ENCODE measurements around the gene MRPL36.

MRPL36 gene

DNA sequence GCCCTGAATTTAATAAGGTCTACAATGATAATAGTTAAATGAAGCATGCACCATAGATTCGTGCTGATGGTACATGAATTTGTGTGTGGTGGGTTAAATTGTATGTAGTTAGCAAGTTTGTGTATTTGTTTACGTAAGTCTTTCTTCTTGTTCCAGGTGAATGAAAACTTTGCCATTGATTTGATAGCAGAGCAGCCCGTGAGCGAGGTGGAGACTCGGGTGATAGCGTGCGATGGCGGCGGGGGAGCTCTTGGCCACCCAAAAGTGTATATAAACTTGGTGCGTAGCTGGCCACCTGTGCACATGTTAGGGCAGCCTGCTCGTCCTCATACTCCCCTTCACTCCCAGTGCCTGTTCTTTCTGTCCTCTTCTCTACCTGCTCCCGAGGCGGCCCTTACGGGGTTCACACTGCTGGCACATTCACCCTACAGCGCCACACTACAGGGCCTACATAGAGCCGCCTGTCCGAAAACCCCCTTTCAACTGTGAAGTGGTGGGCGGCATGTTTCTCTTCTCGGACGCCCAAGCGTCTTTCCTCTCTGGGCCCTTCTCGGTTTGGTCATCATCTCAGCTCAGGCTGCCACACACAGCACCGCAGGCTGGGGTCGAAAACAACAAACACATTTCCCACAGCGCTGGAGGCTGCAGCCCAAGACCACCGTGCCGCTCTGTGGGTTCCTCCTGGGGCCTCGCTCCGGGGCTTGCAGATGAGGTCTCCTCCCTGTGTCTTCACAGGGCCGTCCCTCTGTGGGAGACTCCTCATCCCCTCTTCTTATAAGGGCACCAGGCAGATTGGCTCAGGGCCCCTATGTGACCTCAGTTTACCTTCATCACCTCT, 14.8 kb upstream of the MRPL36 start:
- no peak overlapping the region for H3K4me3 Mint-ChIP-seq
- peaks cover 100% of the 10 kb centered on the region for H3K36me3 Mint-ChIP-seq (ENCODE audit: low read depth)
- intact Hi-C loops (cut with micrococcal nuclease) = no loop called here
- no peaks in the 10 kb centered on the region for H3K27me3 Mint-ChIP-seq
- no peak overlapping the region for H3K27ac Mint-ChIP-seq
- peaks cover under 1% of the 10 kb centered on the region for H3K4me1 Mint-ChIP-seq (ENCODE audit: low read depth)
- H3K9me3 Mint-ChIP-seq = no peaks in the 10 kb centered on the region

DNA sequence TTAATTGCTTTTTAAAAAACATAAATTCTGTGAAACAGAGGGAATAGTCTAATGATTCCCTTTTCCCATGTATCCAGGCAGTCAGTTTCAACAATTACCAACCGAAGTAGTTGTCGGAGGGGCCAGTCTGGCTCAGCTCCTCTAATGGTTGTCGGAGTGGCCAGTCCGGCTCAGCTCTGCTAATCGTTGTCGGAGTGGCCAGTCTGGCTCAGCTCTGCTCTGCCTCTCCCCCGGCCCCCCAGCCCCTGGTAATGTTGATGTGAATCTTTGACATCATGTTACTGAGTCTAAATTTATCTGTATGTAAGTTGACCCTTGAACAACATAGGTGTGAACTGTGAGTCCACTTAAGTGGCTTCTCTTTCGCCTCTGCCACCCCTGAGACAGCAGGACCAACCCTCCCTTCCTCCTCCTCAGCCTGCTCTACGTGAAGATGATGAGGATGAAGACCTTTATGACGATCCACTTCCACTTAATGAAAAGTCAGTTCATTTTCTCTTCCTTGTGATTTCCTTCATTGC, 11.0 kb upstream of the MRPL36 start:
- Mint-ChIP-seq H3K27ac (no peak overlapping the region), H3K4me3 (no peak overlapping the region), H3K4me1 (ENCODE audit: low read depth) (peaks cover 27% of the 10 kb centered on the region), H3K9me3 (no peaks in the 10 kb centered on the region), H3K27me3 (no peaks in the 10 kb centered on the region), H3K36me3 (ENCODE audit: low read depth) (peaks cover 100% of the 10 kb centered on the region)
- intact Hi-C loops (cut with micrococcal nuclease) = no loop called here

DNA sequence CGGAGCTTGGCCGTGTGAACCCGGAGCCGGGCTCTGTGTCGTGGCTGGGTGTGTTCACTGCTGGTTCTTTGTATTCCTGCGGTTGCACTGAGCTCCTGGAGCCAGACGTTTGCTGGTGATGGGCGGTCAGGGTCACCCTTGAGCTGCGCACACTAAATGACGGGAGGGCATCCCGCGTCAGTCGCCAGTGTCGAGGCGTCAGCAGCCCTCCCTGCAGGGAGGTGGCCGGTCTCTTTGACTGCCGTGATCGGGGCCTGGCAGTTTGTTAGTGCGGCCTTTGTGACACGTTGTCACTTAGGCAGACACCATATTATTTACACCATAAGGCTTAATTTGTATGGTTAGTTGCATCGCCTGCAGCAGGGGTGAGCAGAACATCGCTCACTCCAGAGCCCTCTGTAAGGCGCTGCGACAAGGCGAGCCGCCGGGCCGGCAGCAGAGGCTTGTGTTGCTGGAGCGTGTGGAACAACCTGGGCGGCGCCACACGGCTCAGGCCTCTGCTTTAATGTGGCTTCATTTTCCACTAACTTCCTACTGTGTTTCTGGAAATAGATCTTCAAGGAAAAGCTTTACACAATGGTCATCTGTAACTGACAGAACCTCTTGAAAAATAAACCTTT, 9.9 kb upstream of the MRPL36 start:
- intact Hi-C loops (cut with micrococcal nuclease) = no loop called here
- Mint-ChIP-seq H3K27me3 (no peaks in the 10 kb centered on the region), H3K36me3 (ENCODE audit: low read depth) (peaks cover 100% of the 10 kb centered on the region), H3K27ac (no peak overlapping the region), H3K9me3 (no peaks in the 10 kb centered on the region), H3K4me1 (ENCODE audit: low read depth) (peaks cover 27% of the 10 kb centered on the region), H3K4me3 (no peak overlapping the region)

DNA sequence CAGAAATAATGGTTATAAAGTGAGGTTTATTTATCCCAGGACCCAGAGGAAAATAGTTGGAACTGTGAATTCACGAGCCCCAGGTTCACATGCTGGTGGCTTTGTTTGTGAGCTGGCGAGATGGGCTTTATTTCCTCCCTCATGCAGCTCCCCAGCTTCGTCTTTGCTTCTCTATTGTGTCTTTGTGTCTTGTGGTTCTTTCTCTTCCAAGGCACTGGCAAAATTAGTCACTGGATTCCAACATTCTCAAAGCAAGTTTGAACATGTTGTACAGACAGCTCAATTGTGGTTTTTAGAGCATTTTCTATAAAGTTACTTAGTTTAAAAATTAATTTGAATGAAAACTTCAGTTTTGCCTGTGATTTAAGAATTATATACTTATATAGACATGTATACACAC, 8.8 kb upstream of the MRPL36 start:
- Mint-ChIP-seq H3K27ac (no peak overlapping the region), H3K27me3 (no peaks in the 10 kb centered on the region), H3K36me3 (ENCODE audit: low read depth) (peaks cover 100% of the 10 kb centered on the region), H3K4me3 (no peak overlapping the region), H3K4me1 (ENCODE audit: low read depth) (peaks cover 35% of the 10 kb centered on the region), H3K9me3 (no peaks in the 10 kb centered on the region)
- intact Hi-C loops (cut with micrococcal nuclease) = no loop called here

DNA sequence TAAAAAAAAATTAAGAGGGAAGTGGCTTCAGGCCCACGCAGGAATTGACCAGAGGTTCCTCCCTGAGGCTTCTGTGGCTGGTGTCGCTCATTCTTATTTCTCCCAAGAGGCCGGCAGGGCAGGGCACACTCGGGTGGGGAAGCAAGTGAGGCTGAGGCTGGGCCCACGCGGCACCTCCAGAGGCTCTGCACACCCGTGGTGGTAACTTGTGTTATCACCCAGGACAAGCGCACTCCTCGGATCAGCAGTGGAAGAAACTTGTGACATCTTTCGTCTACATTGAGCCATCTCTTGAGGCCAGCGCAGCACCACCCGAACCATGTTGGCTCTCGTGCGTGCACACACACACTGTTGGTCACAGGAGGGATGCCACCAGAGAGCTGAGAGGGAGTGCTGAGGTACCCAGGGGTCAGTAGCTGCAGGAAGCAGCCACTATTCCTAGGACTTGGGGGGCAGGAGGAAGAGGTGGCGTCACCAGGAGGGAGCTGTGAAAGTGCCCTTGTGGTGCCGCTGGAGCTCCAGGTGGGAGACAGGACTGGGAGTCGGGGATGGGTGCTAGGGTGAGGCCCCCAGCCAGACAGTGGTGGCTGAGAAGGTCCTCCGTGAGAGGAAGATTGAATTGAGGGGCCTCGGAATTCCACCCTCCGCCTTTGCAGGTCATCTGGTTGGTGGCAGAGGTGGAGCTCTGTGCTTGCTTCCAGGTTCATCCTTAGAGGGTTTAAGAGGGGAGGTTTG, 8.0 kb upstream of the MRPL36 start:
- H3K4me1 Mint-ChIP-seq (ENCODE audit: low read depth) = peaks cover 42% of the 10 kb centered on the region
- no peaks in the 10 kb centered on the region for H3K9me3 Mint-ChIP-seq
- H3K27ac Mint-ChIP-seq = no peak overlapping the region
- H3K36me3 Mint-ChIP-seq (ENCODE audit: low read depth) = peaks cover 100% of the 10 kb centered on the region
- intact Hi-C loops (cut with micrococcal nuclease) = no loop called here
- no peak overlapping the region for H3K4me3 Mint-ChIP-seq
- no peaks in the 10 kb centered on the region for H3K27me3 Mint-ChIP-seq

DNA sequence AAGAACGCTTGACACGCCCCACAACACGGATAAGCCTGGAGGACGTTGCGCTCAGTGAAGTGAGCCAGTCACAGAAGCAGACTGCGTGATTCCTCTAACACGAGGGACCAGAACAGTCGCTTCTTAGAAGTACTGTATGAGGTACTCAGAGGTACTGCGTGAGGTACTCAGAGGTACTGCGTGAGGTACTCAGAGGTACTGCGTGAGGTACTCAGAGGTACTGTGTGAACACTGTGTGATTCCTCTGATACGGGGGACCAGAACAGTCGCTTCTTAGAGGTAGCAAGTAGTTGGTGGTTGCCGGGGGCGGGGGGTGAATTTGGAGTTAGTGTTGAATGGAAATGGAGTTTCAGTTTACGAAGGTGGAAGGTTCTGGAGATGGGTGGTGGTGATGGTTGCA, 7.3 kb upstream of the MRPL36 start:
- Mint-ChIP-seq H3K27me3 (no peaks in the 10 kb centered on the region), H3K4me3 (no peak overlapping the region), H3K9me3 (no peaks in the 10 kb centered on the region), H3K27ac (no peak overlapping the region), H3K4me1 (ENCODE audit: low read depth) (peaks cover 46% of the 10 kb centered on the region), H3K36me3 (ENCODE audit: low read depth) (peaks cover 96% of the 10 kb centered on the region)
- intact Hi-C loops (cut with micrococcal nuclease) = no loop called here

DNA sequence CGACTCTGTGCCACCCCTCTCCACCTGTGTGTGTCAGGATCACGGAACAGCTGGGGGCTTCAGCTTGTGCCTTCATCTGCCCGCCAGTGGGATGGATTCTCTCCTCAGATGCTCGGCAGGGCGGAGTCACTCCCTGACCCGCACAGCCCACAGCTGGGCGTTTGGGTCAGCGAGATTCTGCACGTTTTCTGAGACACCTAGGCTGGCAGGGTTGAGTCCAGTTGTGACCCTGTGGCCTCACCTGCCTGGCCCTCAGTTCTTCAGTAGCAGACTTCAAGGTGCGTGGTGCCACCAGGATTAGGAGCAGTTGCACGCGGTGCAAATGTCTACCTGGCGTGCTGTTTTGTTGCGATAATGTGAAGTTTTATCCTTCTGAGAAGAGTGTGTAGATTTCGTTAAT, 6.6 kb upstream of the MRPL36 start:
- intact Hi-C loops (cut with micrococcal nuclease) = no loop called here
- H3K27me3 Mint-ChIP-seq = no peaks in the 10 kb centered on the region
- no peaks in the 10 kb centered on the region for H3K9me3 Mint-ChIP-seq
- no peak overlapping the region for H3K27ac Mint-ChIP-seq
- peaks cover 46% of the 10 kb centered on the region for H3K4me1 Mint-ChIP-seq (ENCODE audit: low read depth)
- no peak overlapping the region for H3K4me3 Mint-ChIP-seq
- peaks cover 93% of the 10 kb centered on the region for H3K36me3 Mint-ChIP-seq (ENCODE audit: low read depth)

DNA sequence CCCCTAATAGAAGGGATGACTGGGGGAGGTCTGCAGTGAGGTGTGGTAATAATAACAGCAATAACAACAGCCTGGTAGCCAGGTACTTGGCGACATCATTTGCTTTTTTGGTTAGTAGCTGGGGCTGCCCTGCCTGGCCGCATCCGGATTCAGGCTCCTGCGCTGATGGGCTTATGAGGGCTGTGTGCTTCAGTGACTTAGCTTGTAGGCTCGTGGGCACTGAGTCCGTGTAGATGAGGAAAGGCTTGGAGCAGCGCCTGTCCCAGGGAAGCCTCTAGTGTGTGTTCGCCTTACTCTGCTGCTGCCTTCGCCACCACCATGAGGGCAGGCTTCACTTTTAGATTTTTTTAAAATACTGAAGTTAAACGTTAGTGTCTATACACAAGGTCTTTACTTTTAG, 6.1 kb upstream of the MRPL36 start:
- Mint-ChIP-seq H3K27ac (no peak overlapping the region), H3K36me3 (ENCODE audit: low read depth) (peaks cover 89% of the 10 kb centered on the region), H3K4me3 (no peak overlapping the region), H3K4me1 (ENCODE audit: low read depth) (peaks cover 47% of the 10 kb centered on the region), H3K27me3 (no peaks in the 10 kb centered on the region), H3K9me3 (no peaks in the 10 kb centered on the region)
- intact Hi-C loops (cut with micrococcal nuclease) = no loop called here

DNA sequence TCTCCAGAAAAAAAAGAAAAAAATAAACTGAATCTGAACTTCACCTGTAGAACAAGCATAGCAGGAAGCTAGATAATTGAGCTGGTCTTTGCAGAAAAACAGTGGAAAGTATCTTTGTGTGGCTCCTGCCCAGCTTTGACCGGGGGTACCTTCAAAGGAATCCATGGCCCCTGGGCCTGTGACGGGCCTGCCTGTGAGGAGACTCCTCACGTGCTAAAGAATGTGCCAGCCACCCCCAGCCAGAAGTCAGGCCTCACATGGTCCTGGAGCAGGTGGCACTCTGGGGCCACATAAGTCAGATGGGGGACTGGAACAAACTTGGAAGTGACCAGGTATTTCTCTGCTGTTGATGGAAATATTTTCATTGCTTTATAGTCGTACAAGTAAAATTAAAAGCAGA, 5.7 kb upstream of the MRPL36 start:
- H3K9me3 Mint-ChIP-seq = no peaks in the 10 kb centered on the region
- H3K4me1 Mint-ChIP-seq (ENCODE audit: low read depth) = peaks cover 51% of the 10 kb centered on the region
- no peaks in the 10 kb centered on the region for H3K27me3 Mint-ChIP-seq
- H3K36me3 Mint-ChIP-seq (ENCODE audit: low read depth) = peaks cover 87% of the 10 kb centered on the region
- H3K27ac Mint-ChIP-seq = no peak overlapping the region
- H3K4me3 Mint-ChIP-seq = no peak overlapping the region
- intact Hi-C loops (cut with micrococcal nuclease) = no loop called here

DNA sequence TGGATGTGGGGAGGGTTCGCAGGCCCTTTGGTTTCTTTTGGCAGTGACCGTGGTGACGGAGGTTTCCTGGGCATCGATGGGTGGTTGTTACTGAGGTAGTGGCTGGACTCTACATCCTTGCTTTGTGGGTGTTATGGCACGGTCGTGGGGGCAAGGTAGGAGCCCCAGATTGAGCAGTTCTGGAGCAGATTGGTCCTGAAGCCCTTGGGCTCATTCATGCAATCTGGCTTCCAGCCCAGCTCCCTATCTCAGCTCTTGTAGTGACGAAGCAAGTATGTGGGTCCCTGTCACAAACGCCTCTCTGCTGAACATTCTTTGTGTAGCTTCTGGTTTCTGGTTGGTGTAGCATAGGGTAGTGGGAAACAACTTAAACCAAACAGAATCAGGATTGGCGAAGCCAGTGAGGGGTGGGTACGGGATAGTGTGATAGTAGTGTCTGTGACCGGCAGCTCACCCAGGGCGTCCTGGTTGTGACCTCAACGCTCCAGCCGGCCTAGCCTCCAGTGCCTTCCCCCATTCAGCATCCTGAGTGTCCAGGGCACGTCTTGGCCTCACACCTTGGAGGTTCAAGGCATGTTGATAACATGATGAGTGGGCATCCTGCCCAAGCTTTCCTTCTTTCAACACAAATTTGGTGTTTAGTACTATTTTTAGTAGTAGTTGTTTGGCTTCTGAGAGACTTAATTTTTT, 4.5 kb upstream of the MRPL36 start:
- no peak overlapping the region for H3K27ac Mint-ChIP-seq
- peaks cover 86% of the 10 kb centered on the region for H3K36me3 Mint-ChIP-seq (ENCODE audit: low read depth)
- H3K4me1 Mint-ChIP-seq (ENCODE audit: low read depth) = peaks cover 55% of the 10 kb centered on the region
- intact Hi-C loops (cut with micrococcal nuclease) = no loop called here
- H3K27me3 Mint-ChIP-seq = no peaks in the 10 kb centered on the region
- no peak overlapping the region for H3K4me3 Mint-ChIP-seq
- H3K9me3 Mint-ChIP-seq = no peaks in the 10 kb centered on the region

DNA sequence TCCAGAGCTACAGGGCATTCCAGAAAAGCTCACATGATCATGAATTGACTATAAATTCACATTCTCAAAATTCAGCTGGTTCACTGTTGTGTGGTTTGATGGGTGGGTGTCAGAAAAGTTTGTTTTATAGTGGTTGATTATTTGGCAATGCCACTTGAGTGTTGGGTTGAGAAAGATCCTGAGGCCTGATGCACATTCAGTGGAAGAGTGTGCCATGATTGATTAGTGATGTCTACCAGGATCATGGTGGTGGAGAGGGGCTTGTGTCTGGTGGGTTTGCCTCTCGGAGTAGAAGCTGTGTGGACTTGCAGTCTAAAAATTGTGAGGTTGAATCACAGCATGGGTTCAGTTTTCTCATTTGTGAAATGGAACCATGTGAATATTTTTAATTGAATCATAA, 3.6 kb upstream of the MRPL36 start:
- Mint-ChIP-seq H3K36me3 (ENCODE audit: low read depth) (peaks cover 86% of the 10 kb centered on the region), H3K4me1 (ENCODE audit: low read depth) (peaks cover 61% of the 10 kb centered on the region), H3K9me3 (no peaks in the 10 kb centered on the region), H3K4me3 (no peak overlapping the region), H3K27me3 (no peaks in the 10 kb centered on the region), H3K27ac (no peak overlapping the region)
- intact Hi-C loops (cut with micrococcal nuclease) = no loop called here

DNA sequence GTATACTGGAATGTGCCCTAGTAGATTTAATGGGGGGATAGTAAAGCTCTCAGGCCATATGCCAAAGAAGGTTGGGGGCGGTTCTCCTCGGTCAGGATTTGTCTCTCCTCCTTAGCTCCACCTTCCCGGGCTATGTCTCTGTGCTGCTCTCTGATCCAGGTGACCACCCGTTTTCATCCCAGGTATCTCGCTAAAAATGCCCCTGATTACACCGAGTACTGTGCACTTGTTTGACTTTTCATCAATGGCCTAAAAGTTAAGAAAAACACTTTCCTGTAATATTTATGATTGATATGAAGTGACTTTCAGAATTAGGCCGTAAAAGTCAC, 2.3 kb upstream of the MRPL36 start:
- peak overlapping the region; percentile 94 for H3K27ac Mint-ChIP-seq
- no peaks in the 10 kb centered on the region for H3K9me3 Mint-ChIP-seq
- H3K27me3 Mint-ChIP-seq = no peaks in the 10 kb centered on the region
- peaks cover 86% of the 10 kb centered on the region for H3K36me3 Mint-ChIP-seq (ENCODE audit: low read depth)
- peaks cover 61% of the 10 kb centered on the region for H3K4me1 Mint-ChIP-seq (ENCODE audit: low read depth)
- H3K4me3 Mint-ChIP-seq = peak overlapping the region; percentile 94
- intact Hi-C loops (cut with micrococcal nuclease) = no loop called here

DNA sequence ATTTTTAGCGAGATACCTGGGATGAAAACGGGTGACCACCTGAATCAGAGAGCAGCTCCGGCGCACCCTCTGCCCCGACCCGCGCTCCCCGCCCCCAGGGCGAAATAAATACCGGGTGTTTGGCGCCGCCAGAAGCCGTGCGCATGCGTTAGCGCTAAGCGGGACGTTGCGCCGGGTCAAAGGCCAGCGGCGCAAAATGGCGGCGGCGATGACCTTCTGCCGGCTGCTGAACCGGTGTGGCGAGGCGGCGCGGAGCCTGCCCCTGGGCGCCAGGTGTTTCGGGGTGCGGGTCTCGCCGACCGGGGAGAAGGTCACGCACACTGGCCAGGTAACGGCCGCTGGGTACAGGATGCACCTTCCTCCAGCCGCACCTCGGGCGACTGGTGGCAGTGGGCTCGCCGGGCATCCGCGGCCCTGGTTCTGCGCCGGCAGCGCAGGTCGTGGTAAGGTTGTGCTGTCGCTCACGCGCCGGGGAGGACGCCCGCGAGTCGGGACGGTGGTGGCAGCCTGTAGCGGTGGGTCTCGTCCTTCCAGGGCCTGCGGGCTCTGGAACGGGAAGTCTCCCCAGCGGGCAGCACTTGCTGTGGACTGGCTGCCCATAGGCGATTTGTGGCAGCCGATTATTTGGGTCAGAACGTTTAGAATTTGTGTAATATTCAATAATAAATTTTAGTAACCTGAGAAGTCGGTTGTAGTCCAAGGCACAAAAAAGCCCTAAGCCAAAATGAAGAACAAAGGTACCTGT, 1.8 kb upstream of the MRPL36 start, which contains the start of gene NDUFS6:
TSS of gene NDUFS6 (plus strand) at position 186 of the 745 bp plus-strand sequence. CDS start at position 197, 11 bp downstream.
- no peaks in the 10 kb centered on the region for H3K9me3 Mint-ChIP-seq
- no peaks in the 10 kb centered on the region for H3K27me3 Mint-ChIP-seq
- peaks cover 57% of the 10 kb centered on the region for H3K4me1 Mint-ChIP-seq (ENCODE audit: low read depth)
- H3K27ac Mint-ChIP-seq = peak within 1 kb of the TSS; percentile 94
- H3K36me3 Mint-ChIP-seq (ENCODE audit: low read depth) = peaks cover 86% of the 10 kb centered on the region
- peak within 1 kb of the TSS; percentile 94 for H3K4me3 Mint-ChIP-seq
- intact Hi-C loops (cut with micrococcal nuclease) = no loop called here

Data from dendritic cell treated with granulocyte-macrophage colony-stimulating factor and Interleukin-4, amounts not matched to agents 40 ng/mL and 50 ng/mL, for 4 days (primary cell).